Measurements from ENCODE around the gene PLEKHM3. TPM values are rescaled to one million over a fixed set of nuclear protein-coding genes. Genes with fewer than 3 reads are reported as not detected.

Gene PLEKHM3
- total and polyA plus RNA-seq, 2 donors = 8.2 to 8.8 TPM

DNA sequence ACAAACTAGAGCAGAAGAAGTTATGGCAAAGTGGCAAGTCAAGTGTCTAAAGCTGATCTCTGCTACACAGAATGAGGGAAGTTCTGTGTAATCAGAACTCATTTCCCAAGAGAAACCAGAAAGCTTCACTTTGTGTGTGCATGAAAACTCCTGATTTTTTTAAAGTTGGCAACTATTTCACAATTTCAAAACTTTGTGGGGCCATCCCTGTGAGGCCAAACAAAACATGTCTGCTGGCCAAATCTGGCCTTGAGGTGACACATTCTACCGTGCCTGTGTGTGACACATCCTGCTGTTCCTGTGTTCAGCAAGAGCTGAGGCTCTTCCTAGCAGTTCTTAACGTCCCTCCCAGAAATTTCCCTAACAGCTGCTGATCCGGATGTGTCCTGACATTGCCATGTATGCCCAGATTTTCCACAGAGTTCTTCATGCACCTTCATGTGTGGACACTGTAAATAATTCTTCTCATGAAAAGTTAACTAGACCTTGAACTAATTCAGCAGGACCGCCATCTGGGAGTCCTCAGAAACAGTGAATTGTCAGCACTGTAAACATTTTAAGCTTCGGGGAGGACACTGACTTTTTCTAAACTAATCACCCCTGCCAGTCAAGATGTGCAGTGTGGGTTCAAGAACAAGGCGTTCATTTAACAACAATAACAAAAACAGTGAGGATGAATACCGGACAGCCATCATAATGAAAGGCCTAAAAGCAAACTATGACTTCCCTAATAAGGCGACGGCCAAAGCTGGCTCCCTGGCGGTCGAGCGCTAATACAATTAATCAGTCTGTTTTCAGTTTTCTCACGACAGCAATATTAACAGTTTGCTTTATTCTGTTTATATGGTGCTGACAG is 99.0 kb downstream of the PLEKHM3 start:
- DNase-seq (ENCODE audit: low read depth in 6 of 9, low spot score in 9 of 9) = no peak
- Histone ChIP-seq H3K9me3 (ENCODE audit: control insufficient read depth in 2 of 2, insufficient read depth in 1 of 2, low read length in 1 of 2) (no peaks in the 10 kb centered on the region), H3K4me3 (ENCODE audit: low read length in 2 of 2) (no peak overlapping the region), H3K27me3 (ENCODE audit: control insufficient read depth in 2 of 2, insufficient read depth in 1 of 2, low read length in 1 of 2) (no peaks in the 10 kb centered on the region), H3K4me1 (ENCODE audit: control insufficient read depth in 2 of 2, insufficient read depth in 2 of 2, low read length in 2 of 2) (peaks cover 0 to 5% of the 10 kb centered on the region in 2 donors), H3K36me3 (ENCODE audit: control insufficient read depth in 2 of 2, insufficient read depth in 2 of 2, low read length in 1 of 2) (peaks cover 0 to 3% of the 10 kb centered on the region in 2 donors), H3K27ac (ENCODE audit: low read depth in 1 of 2, low read length in 1 of 2) (peak overlapping the region in 1 of 2 donors; percentile 0)
- 97% methylated on average over 13 of the region's 13 CpGs for WGBS

DNA sequence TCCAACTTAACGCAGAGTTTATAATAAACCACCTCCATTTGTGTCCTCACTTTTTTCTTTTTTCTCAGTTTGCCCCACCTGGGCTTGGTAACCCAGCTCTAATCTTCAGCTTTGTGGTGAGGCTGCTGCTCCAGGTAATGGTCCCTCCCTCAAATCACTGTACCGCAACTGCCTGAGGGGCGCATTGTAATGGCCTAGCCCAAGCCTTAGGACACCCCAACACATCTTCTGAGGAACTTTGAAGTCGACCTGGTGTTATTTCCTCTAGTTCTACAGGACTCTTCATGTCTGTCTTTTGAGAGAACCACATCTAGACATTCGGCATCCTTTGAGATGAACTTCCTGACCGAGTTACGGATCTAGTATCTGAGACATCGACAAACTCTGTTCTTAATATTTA is 99.7 kb downstream of the PLEKHM3 start:
- DNase-seq (ENCODE audit: low read depth in 6 of 9, low spot score in 9 of 9) = peak in 2 of 9 donors; percentile 6 to 15
- WGBS = 92% methylated on average over 8 of the region's 8 CpGs
- Histone ChIP-seq H3K27me3 (ENCODE audit: control insufficient read depth in 2 of 2, insufficient read depth in 1 of 2, low read length in 1 of 2) (no peaks in the 10 kb centered on the region), H3K4me1 (ENCODE audit: control insufficient read depth in 2 of 2, insufficient read depth in 2 of 2, low read length in 2 of 2) (peaks cover 0 to 5% of the 10 kb centered on the region in 2 donors), H3K9me3 (ENCODE audit: control insufficient read depth in 2 of 2, insufficient read depth in 1 of 2, low read length in 1 of 2) (no peaks in the 10 kb centered on the region), H3K36me3 (ENCODE audit: control insufficient read depth in 2 of 2, insufficient read depth in 2 of 2, low read length in 1 of 2) (peaks cover 0 to under 1% of the 10 kb centered on the region in 2 donors), H3K27ac (ENCODE audit: low read depth in 1 of 2, low read length in 1 of 2) (peak overlapping the region in 1 of 2 donors; percentile 31), H3K4me3 (ENCODE audit: low read length in 2 of 2) (no peak overlapping the region)

DNA sequence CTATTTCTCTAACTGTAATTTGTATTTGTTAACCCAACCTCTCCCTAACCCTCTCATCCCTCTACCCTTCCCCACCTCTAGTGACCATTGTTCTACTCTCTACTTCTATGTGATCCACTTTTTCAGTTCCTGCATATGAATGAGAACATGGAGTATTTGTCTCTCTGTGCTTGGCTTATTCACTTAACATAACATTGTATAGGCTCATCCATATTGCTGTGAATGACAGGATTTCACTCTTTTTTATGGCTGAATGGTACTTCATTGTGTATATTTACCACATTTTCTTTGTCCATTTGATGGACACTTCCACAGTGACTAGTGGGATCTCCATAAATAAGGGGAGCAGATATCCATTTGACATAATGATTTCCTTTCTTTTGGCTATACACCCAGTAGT is 103.7 kb downstream of the PLEKHM3 start:
- DNase-seq (ENCODE audit: low read depth in 6 of 9, low spot score in 9 of 9) = no peak
- Histone ChIP-seq H3K4me3 (ENCODE audit: low read length in 2 of 2) (no peak overlapping the region), H3K9me3 (ENCODE audit: control insufficient read depth in 2 of 2, insufficient read depth in 1 of 2, low read length in 1 of 2) (no peaks in the 10 kb centered on the region), H3K4me1 (ENCODE audit: control insufficient read depth in 2 of 2, insufficient read depth in 2 of 2, low read length in 2 of 2) (peaks cover 0 to 5% of the 10 kb centered on the region in 2 donors), H3K27ac (ENCODE audit: low read depth in 1 of 2, low read length in 1 of 2) (no peak overlapping the region), H3K36me3 (ENCODE audit: control insufficient read depth in 2 of 2, insufficient read depth in 2 of 2, low read length in 1 of 2) (no peaks in the 10 kb centered on the region), H3K27me3 (ENCODE audit: control insufficient read depth in 2 of 2, insufficient read depth in 1 of 2, low read length in 1 of 2) (no peaks in the 10 kb centered on the region)

DNA sequence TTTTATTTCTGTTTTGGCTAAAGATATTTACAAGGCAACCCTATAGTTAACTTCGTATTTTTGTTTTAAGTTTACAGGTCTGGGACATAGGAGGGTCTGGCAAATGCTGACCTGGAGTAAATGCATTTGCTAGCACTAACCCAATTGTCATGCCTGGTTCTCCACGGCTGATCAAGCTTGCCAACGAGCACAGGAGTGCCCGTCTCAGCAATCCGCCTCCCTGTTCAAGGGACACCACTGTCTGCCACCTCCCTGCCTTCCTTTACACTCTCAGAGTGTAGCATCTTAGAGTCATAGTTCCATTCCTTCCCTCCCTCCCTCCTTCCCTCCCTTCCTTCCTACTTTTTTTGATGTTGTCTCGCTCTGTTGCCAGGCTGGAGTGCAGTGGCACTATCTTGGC is 104.6 kb downstream of the PLEKHM3 start:
- H3K27ac ChIP-seq (ENCODE audit: low read depth in 1 of 2, low read length in 1 of 2) = no peak overlapping the region
- no peak overlapping the region for H3K4me3 ChIP-seq (ENCODE audit: low read length in 2 of 2)
- H3K9me3 ChIP-seq (ENCODE audit: control insufficient read depth in 2 of 2, insufficient read depth in 1 of 2, low read length in 1 of 2) = no peaks in the 10 kb centered on the region
- no peak for DNase-seq (ENCODE audit: low read depth in 6 of 9, low spot score in 9 of 9)
- H3K36me3 ChIP-seq (ENCODE audit: control insufficient read depth in 2 of 2, insufficient read depth in 2 of 2, low read length in 1 of 2) = no peaks in the 10 kb centered on the region
- peaks cover 0 to 3% of the 10 kb centered on the region in 2 donors for H3K4me1 ChIP-seq (ENCODE audit: control insufficient read depth in 2 of 2, insufficient read depth in 2 of 2, low read length in 2 of 2)
- no peaks in the 10 kb centered on the region for H3K27me3 ChIP-seq (ENCODE audit: control insufficient read depth in 2 of 2, insufficient read depth in 1 of 2, low read length in 1 of 2)
- 95% methylated on average over 6 of the region's 6 CpGs for WGBS

DNA sequence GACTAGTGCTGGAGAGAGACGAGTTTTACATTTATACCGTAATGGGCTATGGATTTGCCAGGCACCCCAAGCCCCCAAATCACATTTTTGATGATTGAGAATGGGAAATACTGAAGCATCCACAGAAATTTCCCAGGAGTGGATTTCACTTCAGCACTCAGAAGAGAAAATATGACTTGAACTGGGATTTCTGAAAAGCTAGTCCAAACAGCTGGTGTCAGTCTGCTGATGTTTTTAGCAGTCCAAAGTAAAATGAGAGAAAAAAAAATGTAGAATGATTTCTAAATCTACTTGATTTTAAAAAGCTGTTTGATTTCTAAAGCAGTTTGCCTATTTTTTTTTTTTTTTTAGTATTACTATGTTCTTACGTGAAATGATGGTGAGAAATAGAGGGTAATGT is 105.0 kb downstream of the PLEKHM3 start:
- Histone ChIP-seq H3K4me1 (ENCODE audit: control insufficient read depth in 2 of 2, insufficient read depth in 2 of 2, low read length in 2 of 2) (no peaks in the 10 kb centered on the region), H3K27me3 (ENCODE audit: control insufficient read depth in 2 of 2, insufficient read depth in 1 of 2, low read length in 1 of 2) (no peaks in the 10 kb centered on the region), H3K36me3 (ENCODE audit: control insufficient read depth in 2 of 2, insufficient read depth in 2 of 2, low read length in 1 of 2) (no peaks in the 10 kb centered on the region), H3K4me3 (ENCODE audit: low read length in 2 of 2) (no peak overlapping the region), H3K9me3 (ENCODE audit: control insufficient read depth in 2 of 2, insufficient read depth in 1 of 2, low read length in 1 of 2) (no peaks in the 10 kb centered on the region), H3K27ac (ENCODE audit: low read depth in 1 of 2, low read length in 1 of 2) (no peak overlapping the region)
- no peak for DNase-seq (ENCODE audit: low read depth in 6 of 9, low spot score in 9 of 9)
- 99% methylated on average over 3 of the region's 3 CpGs for WGBS

DNA sequence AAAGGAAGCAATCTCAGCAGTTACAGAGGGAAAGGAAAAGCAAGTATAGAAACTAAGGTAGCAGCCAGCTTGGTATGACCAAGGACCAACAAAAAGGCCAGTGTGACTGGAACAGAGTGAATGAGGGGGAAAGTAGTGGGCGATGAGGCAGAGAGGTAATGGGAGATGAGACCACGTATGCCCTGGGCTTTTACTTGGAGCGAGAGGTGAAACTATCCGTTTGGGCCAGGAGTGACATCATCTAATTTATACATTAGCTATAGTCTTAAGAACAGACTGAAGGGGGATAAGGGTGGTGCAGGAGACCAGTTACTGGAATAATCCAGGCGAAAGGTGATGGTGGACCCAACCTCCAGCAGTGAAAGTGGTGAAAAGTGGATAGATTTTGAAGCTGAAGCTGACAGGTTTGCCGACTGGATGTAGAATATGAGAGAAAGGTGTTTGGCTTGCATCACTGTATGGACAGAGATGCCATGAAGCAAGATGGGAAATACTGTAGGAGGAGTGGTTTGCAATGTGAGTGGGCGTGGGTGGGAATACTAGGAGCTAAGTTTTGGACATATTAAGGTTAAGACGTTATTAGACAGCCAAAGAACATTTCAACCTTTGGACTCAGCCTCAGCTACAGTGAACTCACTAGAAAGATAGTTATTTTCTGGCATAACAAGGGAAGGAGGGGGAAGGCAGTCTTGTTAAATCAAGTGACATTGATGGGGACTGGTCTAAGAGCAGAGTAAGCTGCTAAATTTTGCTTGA is 106.0 kb downstream of the PLEKHM3 start:
- WGBS = 99% methylated on average over 8 of the region's 8 CpGs
- no peaks in the 10 kb centered on the region for H3K9me3 ChIP-seq (ENCODE audit: control insufficient read depth in 2 of 2, insufficient read depth in 1 of 2, low read length in 1 of 2)

DNA sequence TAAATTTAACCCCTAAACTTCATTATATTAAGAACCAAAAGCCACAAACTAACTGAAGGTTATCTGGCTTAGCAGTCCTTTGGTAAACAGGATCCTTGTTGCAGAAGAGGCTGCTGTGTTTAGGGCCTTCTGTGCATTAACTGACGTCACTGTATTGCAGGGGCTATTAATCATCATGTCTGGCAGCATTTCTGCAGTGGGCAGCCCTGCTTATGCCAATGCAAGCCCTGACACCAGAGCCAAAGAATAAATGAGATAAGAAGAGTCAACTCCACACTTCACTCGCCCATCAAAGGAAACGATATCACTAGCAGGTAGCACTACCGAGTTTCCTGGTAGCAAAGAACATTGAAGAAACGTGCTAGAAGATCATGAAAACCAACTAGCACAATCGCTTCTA is 110.6 kb downstream of the PLEKHM3 start:
- H3K27me3 ChIP-seq (ENCODE audit: control insufficient read depth in 2 of 2, insufficient read depth in 1 of 2, low read length in 1 of 2) = no peaks in the 10 kb centered on the region
- H3K36me3 ChIP-seq (ENCODE audit: control insufficient read depth in 2 of 2, insufficient read depth in 2 of 2, low read length in 1 of 2) = no peaks in the 10 kb centered on the region
- 98% methylated on average over 6 of the region's 6 CpGs for WGBS
- H3K27ac ChIP-seq (ENCODE audit: low read depth in 1 of 2, low read length in 1 of 2) = no peak overlapping the region
- H3K4me1 ChIP-seq (ENCODE audit: control insufficient read depth in 2 of 2, insufficient read depth in 2 of 2, low read length in 2 of 2) = no peaks in the 10 kb centered on the region
- no peaks in the 10 kb centered on the region for H3K9me3 ChIP-seq (ENCODE audit: control insufficient read depth in 2 of 2, insufficient read depth in 1 of 2, low read length in 1 of 2)
- no peak overlapping the region for H3K4me3 ChIP-seq (ENCODE audit: low read length in 2 of 2)
- no peak for DNase-seq (ENCODE audit: low read depth in 6 of 9, low spot score in 9 of 9)

More for the DNA sequence above, 106.0 kb downstream of the PLEKHM3 start:
- no peak for DNase-seq (ENCODE audit: low read depth in 6 of 9, low spot score in 9 of 9)
- Histone ChIP-seq H3K4me1 (ENCODE audit: control insufficient read depth in 2 of 2, insufficient read depth in 2 of 2, low read length in 2 of 2) (no peaks in the 10 kb centered on the region), H3K4me3 (ENCODE audit: low read length in 2 of 2) (no peak overlapping the region), H3K27me3 (ENCODE audit: control insufficient read depth in 2 of 2, insufficient read depth in 1 of 2, low read length in 1 of 2) (no peaks in the 10 kb centered on the region), H3K27ac (ENCODE audit: low read depth in 1 of 2, low read length in 1 of 2) (no peak overlapping the region), H3K36me3 (ENCODE audit: control insufficient read depth in 2 of 2, insufficient read depth in 2 of 2, low read length in 1 of 2) (no peaks in the 10 kb centered on the region)

DNA sequence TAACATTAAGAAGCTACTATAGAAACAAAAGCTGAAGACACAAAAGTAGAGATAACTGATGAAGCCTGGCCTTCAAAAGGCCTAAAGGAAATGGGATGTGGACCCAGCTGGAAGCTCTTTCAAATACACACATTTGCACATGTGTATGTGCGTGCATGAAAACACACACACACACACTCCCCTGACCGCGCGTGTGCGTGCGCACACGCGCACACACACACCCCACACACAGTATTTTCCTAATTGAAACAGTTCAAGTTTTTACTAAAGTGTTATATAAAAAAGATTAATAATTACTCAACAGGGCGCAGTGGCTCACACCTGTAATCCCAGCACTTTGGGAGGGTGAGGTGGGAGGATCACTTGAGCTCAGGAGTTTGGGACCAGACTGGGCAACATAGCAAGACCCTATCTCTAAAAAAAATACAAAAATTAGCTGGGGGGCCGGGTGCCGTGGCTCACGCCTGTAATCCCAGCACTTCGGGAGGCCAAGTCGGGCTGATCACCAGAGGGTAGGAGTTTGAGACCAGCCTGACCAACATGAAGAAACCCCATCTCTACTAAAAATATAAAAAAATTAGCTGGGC is 111.5 kb downstream of the PLEKHM3 start:
- H3K4me3 ChIP-seq (ENCODE audit: low read length in 2 of 2) = no peak overlapping the region
- WGBS = 99% methylated on average over 14 of the region's 14 CpGs
- no peaks in the 10 kb centered on the region for H3K4me1 ChIP-seq (ENCODE audit: control insufficient read depth in 2 of 2, insufficient read depth in 2 of 2, low read length in 2 of 2)
- H3K27ac ChIP-seq (ENCODE audit: low read depth in 1 of 2, low read length in 1 of 2) = no peak overlapping the region
- no peak for DNase-seq (ENCODE audit: low read depth in 6 of 9, low spot score in 9 of 9)
- H3K9me3 ChIP-seq (ENCODE audit: control insufficient read depth in 2 of 2, insufficient read depth in 1 of 2, low read length in 1 of 2) = no peaks in the 10 kb centered on the region
- no peaks in the 10 kb centered on the region for H3K27me3 ChIP-seq (ENCODE audit: control insufficient read depth in 2 of 2, insufficient read depth in 1 of 2, low read length in 1 of 2)
- no peaks in the 10 kb centered on the region for H3K36me3 ChIP-seq (ENCODE audit: control insufficient read depth in 2 of 2, insufficient read depth in 2 of 2, low read length in 1 of 2)

DNA sequence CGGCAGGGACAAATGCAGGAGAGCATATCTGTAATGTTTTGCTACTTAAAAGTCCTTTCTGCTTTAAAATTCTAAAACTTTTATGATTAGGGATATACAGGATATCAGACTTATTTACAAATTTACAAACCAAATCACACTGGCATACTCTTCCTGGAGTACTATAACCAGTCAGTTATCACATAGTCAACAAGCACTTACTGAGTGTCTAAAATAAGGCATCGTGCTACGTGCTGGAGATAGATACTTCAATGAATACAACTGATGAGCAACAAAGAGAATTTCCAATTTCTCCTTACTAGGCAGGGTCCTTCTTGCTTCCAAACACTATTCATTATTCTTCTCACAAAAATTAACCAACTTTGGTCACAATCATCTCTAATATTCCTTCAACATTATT is 113.5 kb downstream of the PLEKHM3 start:
- 82% methylated on average over 3 of the region's 3 CpGs for WGBS
- no peaks in the 10 kb centered on the region for H3K9me3 ChIP-seq (ENCODE audit: control insufficient read depth in 2 of 2, insufficient read depth in 1 of 2, low read length in 1 of 2)
- H3K27ac ChIP-seq (ENCODE audit: low read depth in 1 of 2, low read length in 1 of 2) = no peak overlapping the region
- no peaks in the 10 kb centered on the region for H3K4me1 ChIP-seq (ENCODE audit: control insufficient read depth in 2 of 2, insufficient read depth in 2 of 2, low read length in 2 of 2)
- no peaks in the 10 kb centered on the region for H3K27me3 ChIP-seq (ENCODE audit: control insufficient read depth in 2 of 2, insufficient read depth in 1 of 2, low read length in 1 of 2)
- H3K4me3 ChIP-seq (ENCODE audit: low read length in 2 of 2) = no peak overlapping the region
- H3K36me3 ChIP-seq (ENCODE audit: control insufficient read depth in 2 of 2, insufficient read depth in 2 of 2, low read length in 1 of 2) = no peaks in the 10 kb centered on the region
- DNase-seq (ENCODE audit: low read depth in 6 of 9, low spot score in 9 of 9) = no peak

Data from thymus (tissue), 11 donors.